ENCODE results near the gene PLCB4.

PLCB4 gene

DNA sequence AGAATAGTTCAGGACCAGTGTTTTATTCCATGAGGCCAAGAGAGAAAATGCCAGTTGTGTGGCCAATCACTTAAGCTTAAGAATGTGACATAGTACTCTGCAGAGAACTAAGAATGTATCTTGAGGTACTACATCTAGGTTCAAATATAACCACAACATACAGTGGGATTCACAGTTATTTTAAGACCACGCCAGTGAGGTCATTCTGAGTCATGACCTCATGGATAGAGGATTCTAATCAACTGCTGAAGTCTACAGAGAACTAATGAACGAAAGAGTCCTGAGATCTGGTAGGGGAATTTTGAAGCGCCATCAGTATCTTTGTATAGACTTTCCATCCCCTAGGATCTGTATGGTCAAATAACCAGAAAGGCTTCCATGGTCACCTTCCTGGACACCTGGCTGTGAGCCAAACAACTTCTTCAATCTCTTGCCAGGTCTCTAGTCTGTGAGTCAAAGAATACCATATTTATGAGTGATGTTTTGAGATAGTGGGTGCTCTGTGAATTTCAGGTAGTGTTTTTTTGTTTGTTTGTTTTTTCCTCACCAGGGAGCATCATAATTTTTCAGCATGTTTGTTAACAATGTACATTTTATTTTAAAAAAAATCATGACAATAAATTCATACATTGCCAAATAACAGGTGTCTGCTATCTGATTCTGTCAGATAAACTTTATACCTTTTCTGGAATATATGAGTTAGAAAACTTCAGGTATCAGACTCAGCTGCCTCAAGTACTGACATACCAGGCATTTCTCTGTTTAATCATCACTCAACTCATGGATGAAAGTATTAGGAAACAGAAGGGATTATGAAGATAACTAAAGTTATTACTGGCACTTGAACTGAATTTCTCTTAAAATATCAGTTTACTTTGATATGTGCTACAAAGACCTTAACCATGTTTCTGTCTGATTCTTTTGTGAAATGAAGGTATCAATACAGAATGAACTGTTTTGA is 217.9 kb downstream of the PLCB4 start:
- no peak for DNase-seq

DNA sequence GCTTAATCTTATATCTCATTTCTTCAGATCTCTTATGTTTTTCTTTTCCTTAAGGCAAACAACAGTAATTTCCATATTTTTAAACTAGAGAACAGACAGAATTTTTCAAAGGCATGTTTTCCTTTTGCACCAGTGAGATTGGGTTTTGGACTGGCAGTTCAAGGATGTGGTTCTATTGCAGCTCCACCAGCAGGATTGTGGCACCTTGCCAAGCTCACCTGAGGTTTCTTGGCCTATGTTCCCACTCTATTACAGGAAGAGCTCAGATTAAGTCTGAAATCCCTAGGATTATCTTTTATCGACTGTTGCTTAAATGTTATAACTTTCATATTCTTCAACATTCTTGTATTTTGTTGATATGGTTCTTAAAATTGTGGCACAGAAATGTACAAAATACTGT is 218.9 kb downstream of the PLCB4 start:
- no peak for DNase-seq

DNA sequence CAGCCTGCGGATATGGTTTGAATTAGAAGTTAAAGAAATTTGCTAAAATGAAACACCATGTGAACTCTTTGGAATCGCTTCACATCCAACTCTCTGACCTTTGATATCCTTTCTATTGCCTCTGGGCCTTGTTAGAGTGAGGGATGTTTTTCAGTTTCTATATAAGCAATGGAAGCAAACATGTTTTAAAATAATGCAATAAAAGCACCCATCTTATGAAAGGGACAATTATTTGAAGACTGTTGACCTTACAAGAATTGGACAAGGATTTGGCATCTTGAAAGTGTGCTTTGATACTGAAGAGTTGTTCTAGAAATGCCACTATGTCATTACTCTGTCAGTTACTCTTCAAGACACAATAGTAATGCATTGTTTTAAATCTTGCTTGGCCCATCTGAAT is 221.4 kb downstream of the PLCB4 start:
- no peak for DNase-seq

DNA sequence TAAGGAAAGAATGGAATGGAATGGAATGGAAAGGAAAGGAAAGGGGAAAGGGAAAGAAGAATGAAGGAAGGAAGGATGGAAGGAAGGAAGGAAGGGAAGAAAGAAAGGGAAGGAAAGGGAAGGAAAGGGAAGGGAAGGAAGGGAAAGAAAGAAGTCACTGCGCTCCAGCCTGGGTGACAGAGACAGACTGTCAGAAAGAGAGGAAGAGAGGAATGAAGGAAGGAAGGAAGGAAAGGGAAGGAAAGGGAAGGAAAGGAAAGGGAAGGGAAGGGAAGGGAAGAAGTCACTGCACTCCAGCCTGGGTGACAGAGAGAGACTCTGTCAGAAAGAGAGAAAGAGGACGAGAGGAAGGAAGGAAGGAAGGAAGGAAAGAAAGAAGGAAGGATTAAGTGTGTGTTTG is 224.3 kb downstream of the PLCB4 start:
- DNase-seq = no peak

DNA sequence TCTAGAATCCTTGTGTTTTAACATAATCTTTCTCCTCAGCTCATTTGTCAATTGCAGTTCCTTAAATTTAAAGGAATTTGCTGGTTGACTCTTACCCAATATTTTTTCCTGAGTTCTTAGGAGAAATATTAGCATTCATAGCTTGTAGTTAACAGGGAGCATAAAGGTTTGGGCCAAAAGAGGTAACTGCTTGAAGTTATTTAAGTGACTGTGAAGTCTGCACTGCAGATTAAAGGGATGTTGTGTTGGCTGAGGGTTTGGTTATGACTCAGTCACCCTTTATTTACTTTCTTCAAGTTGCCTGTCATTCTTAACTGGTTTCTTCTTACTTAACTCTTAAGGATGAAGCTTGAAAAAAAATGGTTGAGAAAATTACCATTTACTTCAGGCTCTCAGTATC is 225.2 kb downstream of the PLCB4 start:
- no peak for DNase-seq

DNA sequence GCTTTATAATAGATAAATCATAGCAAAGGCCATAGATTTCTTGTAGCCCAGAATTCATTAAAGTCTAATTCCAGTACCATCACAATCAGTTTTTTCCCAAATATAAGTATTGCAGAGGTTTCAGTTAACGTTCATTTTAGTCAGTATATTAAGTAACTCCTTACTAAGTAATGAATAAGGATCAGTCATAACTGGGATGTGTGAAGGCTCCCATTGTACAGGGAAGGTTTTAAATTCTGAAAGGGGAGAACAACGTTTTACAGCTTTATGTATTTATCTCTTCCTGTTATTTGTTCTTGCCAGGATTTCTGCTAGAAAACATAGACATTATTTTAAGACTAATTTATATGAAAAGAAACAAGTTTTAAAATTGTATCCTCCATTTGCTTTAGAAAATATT is 230.0 kb downstream of the PLCB4 start:
- DNase-seq = no peak

DNA sequence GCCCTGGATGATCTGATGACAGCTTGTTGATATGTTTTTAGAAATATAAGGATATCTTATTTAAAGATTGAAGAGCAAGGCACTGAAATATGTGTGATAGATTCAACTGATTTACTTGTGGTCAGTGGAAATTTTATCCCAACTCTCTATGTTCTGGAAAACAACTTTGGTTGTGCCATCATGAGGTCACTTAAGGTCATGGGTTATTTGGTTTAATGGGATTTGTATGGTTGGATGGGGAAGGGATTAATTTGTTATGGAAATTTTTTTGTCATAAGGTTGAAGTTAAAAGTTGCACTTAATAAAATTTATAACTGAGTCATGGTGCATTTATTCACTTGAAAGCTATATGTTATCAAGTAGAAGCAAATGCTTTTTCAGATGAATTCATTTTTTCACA is 231.2 kb downstream of the PLCB4 start:
- no peak for DNase-seq

DNA sequence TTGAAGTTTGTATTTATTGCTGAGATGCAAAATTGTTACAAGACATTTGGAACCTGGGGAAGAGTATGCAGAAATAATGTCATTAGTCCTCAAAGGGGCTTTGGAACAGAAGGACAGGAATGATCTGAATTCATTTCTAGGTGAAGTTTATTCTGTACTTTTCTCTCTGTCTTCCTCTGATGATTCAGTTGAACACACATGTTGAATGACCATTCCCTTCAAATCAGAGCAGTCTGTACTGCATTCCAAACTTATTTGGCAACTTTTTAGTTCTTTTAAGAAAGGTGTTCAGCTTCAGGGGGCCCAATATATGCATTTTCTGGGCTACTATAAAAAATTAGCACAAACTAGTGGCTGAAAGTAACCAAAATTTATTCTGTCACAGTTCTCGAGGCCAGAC is 231.6 kb downstream of the PLCB4 start:
- DNase-seq = no peak

DNA sequence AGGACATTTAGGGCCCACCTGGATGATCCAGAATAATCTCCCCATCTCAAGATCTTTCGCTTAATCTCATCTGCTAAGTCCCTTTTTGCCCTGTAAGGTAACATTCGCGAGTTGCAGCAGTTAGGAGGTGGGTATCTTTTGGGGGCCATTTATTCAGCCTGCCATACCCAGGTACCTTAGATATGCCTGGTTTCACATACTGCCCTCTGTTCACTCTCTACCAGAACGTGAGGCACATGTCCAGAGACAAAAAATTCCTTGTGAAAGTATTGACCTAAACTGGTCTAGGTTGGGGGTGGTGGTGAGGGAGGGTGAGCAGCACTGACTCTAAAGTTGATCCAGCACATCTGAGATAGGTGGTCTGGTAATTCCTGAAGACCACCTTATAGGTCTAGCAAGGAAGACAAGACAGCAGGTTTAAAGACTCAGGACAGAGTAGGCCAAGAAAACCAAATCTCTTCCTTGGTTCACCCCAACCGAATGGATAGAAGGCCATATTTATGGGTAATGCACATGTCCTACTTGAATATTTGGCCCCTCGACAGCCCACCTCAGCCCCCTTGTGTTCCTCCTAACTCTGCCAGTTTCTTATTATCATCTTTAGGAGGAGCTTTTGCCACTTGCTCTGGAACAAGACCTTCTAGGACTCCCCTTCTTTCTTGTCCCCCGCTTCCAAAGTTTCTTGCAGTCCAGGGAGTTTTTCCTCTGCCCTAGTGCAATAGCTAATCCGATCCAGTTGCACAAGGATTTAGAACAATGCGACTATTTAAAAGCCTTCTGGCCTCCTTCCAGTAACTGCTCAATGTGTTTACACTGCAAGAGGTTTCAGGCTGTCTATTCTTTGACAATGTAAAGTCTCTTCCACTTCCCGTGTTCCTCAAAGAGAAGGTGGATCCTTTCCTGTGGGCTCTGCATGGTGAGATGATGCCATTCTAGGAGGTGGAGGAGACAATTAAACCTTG is 232.5 kb downstream of the PLCB4 start:
- no peak for DNase-seq

DNA sequence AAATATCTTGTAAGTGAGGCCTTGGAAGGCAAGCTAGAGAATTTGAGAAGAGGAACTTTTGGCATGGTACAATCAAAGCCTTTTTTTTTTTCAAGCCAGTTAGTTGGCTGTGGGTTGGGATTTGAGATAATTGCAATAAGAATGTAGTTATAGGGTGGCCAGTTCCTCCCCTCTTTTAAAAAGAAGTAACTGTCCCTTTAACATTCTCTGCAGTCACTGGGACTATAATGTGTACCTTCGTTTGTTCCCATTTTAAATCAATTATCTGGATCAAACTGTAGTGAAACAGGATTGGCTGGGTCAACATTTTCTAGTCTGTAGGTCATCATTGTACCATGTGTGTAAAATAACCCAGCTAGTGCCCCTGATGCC is 233.2 kb downstream of the PLCB4 start:
- DNase-seq = no peak

DNA sequence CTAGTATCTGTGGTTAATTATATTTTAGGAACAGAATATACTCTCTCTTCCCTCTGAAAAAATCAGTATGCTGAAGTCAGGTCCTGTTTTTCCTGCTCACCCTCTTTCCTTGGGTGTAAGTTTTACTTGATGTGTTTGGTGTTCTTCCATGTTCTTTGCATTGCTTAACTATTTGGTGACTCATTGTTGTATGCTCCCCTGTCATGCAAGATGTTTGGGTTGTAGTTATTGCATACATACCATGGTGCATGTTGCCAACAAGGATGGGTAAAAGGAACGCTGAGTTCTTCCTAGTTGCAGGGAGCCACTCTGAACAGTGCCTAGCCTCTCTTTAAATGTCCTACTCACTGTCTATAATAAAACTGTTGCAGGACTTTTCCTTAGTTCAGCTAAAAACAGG is 237.6 kb downstream of the PLCB4 start:
- DNase-seq = no peak

DNA sequence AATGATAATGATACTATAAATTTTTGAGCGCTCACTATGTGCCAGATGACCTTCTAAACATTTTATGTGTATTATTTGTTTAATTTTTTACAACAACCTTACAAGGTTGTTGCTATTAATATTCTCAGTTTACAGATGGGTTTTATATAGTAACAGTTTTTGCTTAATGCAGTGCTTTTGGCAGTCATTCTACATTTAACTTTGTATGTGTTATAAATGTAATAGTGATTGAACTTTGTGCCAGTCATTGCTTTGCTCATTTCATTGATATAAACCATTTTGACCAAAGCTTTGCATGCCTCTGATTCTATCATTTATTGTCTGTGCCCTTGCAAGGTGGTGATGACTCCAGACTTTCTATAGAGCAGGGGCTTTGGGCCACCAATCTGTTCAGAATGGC is 239.2 kb downstream of the PLCB4 start:
- no peak for DNase-seq

DNA sequence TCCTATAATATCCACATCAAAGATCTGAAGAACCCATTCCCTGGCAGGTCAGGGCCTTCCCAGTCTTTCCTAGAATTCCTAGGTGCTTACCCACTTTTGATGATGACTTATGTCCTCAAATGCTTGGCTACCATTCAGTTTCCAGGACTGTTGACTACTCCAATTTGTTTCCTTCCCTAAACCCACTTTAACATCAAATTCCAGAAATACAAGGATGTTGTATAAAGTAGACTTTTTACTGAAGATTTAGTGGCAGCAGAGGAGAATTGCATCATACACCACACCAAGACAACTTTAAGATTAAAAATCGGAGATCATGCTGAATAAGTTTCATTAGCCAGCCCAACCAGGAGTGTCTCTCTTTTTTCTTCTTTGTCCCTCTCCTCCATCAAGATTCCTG is 242.2 kb downstream of the PLCB4 start:
- DNase-seq = no peak

DNA sequence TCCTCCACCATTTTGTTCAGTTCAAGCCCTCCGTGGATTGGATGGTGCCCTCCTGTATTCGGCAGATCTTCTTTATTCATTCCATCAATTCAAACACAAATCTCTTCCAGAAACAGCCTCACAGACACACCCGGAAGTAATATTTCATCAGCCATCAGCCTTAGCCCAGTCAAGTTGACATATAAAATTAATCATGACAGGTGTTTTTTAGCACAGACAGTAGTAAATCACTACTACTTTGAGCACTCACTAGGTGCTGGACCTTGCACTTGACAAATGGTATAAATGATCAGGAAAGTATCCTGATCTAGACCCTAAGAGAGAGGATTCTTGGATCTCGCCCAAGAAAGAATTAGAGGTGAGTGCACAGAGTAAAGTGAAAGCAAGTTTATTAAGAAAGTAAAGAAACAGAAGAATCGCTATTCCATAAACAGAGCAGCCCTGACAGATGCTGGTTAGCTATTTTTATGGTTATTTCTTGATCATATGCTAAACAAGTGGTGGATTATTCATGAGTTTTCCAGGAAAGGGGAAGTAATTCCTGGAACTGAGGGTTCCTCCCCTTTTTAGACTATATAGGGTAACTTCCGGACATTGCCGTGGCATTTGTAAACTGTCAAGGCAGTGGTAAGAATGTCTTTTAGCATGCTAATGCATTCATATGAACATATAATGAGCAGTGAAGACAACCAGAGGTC is 250.9 kb downstream of the PLCB4 start:
- DNase-seq = no peak

DNA sequence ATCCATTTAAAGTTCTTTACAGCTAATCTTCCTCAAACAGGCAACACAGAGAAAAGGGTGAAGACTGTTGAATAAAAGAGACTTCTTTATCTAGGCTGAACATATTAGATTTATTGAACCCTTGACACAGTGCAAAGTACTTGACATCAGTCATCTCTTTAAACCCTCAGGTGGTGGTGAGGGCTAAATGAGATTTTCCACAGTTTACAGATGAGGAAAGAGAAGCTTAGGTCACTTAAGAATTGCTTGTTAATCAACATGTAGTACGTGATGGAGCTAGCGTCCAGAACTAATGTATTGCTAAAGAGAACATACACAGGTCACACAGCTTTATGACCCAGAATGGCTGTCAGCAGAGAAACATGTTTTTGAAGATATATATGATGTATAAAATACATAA is 252.1 kb downstream of the PLCB4 start:
- DNase-seq = no peak

DNA sequence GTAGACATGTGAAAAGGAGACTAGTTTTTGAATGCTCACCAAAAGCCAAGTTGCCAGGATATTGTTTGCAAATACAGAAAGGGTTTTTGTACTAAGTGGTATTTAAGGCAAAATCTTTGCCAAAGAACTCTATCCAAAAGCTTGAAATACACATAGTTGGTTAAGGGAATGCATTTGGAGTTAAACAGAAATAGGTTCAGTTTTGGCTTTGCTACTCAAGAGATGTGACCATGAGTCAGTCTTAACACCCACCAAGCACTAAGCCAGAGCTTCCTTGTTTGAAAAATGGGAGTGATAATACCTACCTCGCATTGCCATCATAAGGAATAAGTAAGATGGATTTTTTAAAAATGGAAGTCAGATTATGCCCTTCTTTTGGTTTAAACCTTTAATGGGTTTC is 253.8 kb downstream of the PLCB4 start:
- no peak for DNase-seq

DNA sequence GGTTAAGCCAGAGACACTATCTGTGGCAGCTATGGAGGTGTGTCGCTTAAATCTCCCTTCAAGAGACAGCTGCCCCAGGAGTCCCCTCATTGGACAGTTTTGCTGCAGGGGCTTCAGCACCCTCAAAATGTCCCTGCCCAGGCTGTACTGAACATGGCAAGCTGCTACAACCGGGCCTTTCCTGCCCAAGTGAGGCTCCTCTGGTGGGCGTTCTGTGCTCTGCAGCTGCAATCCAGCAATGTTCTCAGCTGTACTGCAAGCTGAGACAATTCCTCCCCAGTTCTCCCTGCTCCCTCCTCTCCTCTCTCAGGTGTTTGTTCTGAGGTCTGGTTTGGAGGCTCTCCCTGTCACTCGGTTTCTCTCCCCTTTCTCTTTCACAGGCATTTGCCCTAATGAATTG is 254.7 kb downstream of the PLCB4 start:
- DNase-seq = peak; percentile 2

DNA sequence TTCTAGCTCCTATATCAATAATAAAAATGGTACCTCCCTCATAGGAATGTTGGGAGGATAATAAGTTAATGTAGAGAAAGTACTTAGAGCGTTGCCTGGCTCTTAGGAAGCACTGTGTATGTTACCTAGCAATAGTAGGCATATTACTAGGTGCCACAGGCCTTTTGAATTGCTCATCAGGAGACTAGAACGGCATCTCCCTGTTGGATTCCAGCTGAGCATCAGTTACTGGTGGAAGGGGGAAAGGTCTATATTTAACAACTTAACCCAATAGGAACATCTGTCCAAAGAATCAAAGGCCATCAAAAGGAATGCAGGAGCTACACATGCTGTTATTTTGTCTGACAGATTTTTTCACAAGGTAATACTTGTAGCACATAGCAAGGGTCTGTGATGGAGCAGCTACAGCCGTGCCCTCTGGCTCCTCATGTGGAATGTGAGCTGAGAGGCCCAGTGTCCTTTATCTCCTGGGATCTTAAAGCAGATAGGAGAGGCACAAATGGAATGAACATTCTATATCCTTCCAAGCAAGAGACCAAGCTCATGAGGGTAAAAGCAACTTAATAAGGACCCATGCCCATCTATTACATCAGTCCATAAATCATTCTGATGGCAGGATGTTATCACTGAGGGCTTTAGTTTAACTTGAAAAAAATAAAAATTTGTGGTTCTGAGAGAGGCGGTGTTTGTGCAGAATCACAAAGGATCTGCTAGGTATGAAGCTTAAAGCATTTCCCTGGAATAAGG is 260.6 kb downstream of the PLCB4 start:
- DNase-seq = no peak

DNA sequence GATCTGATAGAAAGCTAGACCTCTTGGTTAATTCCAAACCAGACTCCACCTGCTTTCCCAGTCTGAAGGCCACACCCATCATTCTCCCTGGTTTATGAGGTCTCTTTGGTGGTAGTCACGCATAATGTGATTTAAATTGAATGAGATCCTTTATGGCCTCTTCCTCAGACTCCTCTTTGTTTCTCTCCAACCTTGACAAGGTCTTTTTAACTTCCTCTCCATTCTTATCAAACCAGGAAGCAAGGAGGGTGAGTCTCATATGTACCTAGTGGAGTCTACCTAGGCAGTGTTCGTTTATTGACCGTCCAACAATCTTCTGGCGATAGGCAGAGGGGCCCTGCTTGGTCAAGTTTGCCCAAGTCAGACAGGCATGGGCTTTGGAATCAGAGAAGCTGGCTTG is 261.3 kb downstream of the PLCB4 start:
- no peak for DNase-seq

DNA sequence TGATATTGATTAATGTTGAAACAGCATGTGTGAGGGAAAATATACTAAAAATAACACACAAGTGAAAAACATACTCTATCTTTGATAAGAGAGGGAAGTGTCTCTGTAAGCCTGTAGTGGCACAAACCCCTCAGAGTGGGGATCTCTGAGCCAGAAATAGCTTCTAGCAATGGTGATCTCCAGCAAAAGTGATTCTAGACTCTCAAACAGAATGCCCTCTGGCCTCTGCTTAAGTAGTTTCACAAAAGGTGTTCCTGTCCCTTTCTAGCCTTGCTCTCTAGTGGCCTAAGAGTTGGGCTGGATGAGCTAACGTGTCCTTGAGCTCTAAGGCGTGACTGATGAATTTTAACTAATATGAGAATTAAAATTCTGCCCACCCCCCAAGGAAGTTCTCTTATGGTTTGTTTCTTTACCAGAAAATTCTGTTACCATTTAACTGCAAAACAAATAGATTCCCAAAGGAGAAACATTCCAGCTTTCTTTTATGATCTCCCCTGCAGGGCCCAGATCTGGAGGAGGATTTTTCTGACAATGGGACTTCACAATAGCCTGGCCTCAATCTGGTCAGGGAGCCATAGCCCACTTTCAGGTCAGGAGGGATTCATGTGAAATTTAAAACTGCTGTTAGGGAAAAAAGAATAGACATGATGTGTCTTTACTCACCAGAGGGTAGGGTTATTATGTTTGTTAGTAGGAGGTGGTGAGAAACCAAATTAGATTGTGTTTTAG is 263.0 kb downstream of the PLCB4 start:
- DNase-seq = no peak

DNA sequence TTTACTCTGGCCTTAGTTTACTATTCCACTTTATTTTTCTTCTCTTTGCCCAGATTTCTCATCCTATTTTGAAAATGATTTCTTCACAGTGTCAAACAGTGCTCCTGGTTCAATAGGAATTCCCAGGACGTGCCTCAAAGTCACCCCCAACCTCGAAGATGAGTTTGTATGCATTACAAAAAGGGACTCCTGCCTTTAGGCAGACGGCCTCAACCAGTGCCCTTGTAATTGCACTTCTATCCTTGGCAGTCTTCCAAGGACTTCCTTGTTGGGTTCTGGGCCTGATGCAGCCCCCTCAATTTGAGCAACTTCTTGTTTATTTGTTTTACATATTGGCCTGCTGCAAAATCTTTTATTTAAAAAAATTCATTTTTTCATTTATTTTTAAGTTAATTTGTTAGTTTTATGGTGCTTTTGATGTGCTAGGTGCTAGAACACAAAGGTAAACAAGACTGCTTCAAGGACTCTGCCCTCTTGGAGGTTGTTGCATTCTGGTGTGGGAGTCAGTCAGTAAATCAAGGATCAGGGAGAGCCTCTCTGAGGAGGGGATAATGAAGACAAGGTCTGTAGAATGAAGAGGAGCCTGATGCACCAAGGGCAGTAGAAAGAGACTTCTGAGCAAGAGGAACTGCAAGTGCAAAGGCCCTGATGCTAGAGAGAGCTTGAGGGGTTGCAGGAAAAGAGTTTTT is 264.0 kb downstream of the PLCB4 start:
- DNase-seq = no peak
